Progenitor cell of endocrine pancreas (in vitro differentiated cells): ENCODE data around the gene TRAPPC2L. TPM values are rescaled to one million over a fixed set of nuclear protein-coding genes. Genes with fewer than 3 reads are reported as not detected.

Experiments used
- DNase-seq: peaks from one replicate; pipeline ENCODE4 v3.0.0; 2021; ENCODE audit warnings: low spot score; ENCODE audit not compliant: unreplicated experiment
- H3K27ac Mint-ChIP-seq: 2 replicates; pipeline ENCODE4 v1.8.0; 2021; ENCODE audit warnings: mild to moderate bottlenecking, moderate library complexity, mixed read lengths
- H3K27me3 Mint-ChIP-seq: 2 replicates; pipeline ENCODE4 v1.8.0; 2021; ENCODE audit warnings: mixed read lengths
- H3K36me3 Mint-ChIP-seq: 2 replicates; pipeline ENCODE4 v1.8.0; 2022; ENCODE audit warnings: mixed read lengths; ENCODE audit not compliant: insufficient read depth
- H3K4me1 Mint-ChIP-seq: 2 replicates; pipeline ENCODE4 v1.8.0; 2021; ENCODE audit warnings: low read depth, mixed read lengths
- H3K4me3 Mint-ChIP-seq: 2 replicates; pipeline ENCODE4 v1.8.0; 2021; ENCODE audit warnings: low read depth, mild to moderate bottlenecking, moderate library complexity, mixed read lengths
- H3K9me3 Mint-ChIP-seq: 2 replicates; pipeline ENCODE4 v1.8.0; 2021; ENCODE audit warnings: low read depth, mixed read lengths
- CTCF ChIP-seq: fragments of 200-600 bp; sonication (generic); IDR thresholded peaks from one replicate; pipeline ENCODE4 v1.5.0; 2021; ENCODE audit warnings: antibody characterized with exemption, mild to moderate bottlenecking; ENCODE audit not compliant: unreplicated experiment
- long read RNA-seq: library from polyadenylated mRNA; unstranded; transcript quantifications from one replicate; pipeline ENCODE4 v2.0.0, GENCODE V29; 2020
- total RNA-seq: library from RNA; stranded (reverse); gene quantifications from 2 replicates; pipeline ENCODE4 v1.2.1, GENCODE V29; 2021

TRAPPC2L gene
- total RNA-seq: 74.9 and 86.2 TPM in 2 replicates
- long read RNA-seq, transcript TRAPPC2L-209 (5 exons, 1,084 nt): minor isoform, 9 of 83 reads
- long read RNA-seq, transcript TRAPPC2L-201 (5 exons, 2,215 nt): major isoform, 10 of 83 reads
- long read RNA-seq, partial matches to known transcripts: 4 of 83 reads
- long read RNA-seq, other reads (novel, unspliced or antisense): 54 of 83 reads

GRCh38 chr16:88856828-88857727, at the start of gene TRAPPC2L, which contains the start of gene GALNS:
TRAPPC2L (plus strand) TSS chr16:88857127; CDS start chr16:88857151, 24 bp downstream.
GALNS (minus strand) TSS chr16:88856947; CDS start chr16:88856877, 70 bp downstream.
- Mint-ChIP-seq H3K27ac (peak within 1 kb of the TSS; percentile 98), H3K36me3 (peaks cover 4% of the 10 kb centered on the region), H3K4me1 (peaks cover 12% of the 10 kb centered on the region), H3K27me3 (no peaks in the 10 kb centered on the region), H3K4me3 (peak within 1 kb of the TSS; percentile 95), H3K9me3 (no peaks in the 10 kb centered on the region)
- TF ChIP-seq CTCF: no peak
- peak; percentile 100 for DNase-seq

GRCh38 chr16:88807142-88807625, 49.7 kb upstream of the TRAPPC2L start:
- Mint-ChIP-seq H3K27me3 (no peaks in the 10 kb centered on the region), H3K27ac (no peak overlapping the region), H3K4me3 (no peak overlapping the region), H3K36me3 (no peaks in the 10 kb centered on the region), H3K9me3 (no peaks in the 10 kb centered on the region), H3K4me1 (peaks cover 4% of the 10 kb centered on the region)
- no peak for DNase-seq
- TF ChIP-seq CTCF: no peak

- Mint-ChIP-seq H3K4me1 (peaks cover 4% of the 10 kb centered on the region), H3K36me3 (no peaks in the 10 kb centered on the region), H3K4me3 (no peak overlapping the region), H3K27me3 (no peaks in the 10 kb centered on the region), H3K27ac (no peak overlapping the region), H3K9me3 (no peaks in the 10 kb centered on the region)
- TF ChIP-seq CTCF: no peak
- no peak for DNase-seq
Measured at GRCh38 chr16:88807626-88808453, 49.1 kb upstream of the TRAPPC2L start.

- Mint-ChIP-seq H3K9me3 (no peaks in the 10 kb centered on the region), H3K27ac (no peak overlapping the region), H3K36me3 (no peaks in the 10 kb centered on the region), H3K27me3 (no peaks in the 10 kb centered on the region), H3K4me3 (no peak overlapping the region), H3K4me1 (peaks cover 4% of the 10 kb centered on the region)
- no peak for DNase-seq
- TF ChIP-seq CTCF: no peak
Measured at GRCh38 chr16:88809068-88809675, 47.8 kb upstream of the TRAPPC2L start.
